GM21360 (cell line): ENCODE measurements around the gene CA9.

Experiments used
- ATAC-seq: cut with Tn5 transposase; IDR thresholded peaks from one replicate; pipeline ENCODE4 v1.9.1; 2021; ENCODE audit warnings: mild to moderate bottlenecking, moderate library complexity; ENCODE audit not compliant: unreplicated experiment

CA9 gene

DNA sequence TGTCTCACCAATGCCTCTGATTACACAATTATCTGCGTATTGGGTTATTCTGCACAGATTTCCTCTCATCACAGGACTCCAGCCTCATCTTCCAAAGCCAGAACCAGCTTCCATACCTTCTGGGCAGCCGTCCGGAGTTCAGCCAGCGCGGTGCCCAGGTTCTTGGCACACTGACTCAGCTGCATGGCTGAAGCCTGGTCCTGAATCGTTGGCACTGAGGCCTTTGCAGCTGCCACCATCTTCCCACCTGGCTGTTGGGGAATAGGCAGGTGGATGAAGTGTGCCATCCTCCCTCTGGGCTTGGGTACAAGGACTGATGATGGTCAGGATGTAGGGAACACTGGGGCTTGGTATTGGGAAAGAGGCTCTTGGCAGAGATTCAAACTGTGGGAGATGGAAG lies 40.4 kb downstream of the CA9 start:
- ATAC-seq, result no peak

DNA sequence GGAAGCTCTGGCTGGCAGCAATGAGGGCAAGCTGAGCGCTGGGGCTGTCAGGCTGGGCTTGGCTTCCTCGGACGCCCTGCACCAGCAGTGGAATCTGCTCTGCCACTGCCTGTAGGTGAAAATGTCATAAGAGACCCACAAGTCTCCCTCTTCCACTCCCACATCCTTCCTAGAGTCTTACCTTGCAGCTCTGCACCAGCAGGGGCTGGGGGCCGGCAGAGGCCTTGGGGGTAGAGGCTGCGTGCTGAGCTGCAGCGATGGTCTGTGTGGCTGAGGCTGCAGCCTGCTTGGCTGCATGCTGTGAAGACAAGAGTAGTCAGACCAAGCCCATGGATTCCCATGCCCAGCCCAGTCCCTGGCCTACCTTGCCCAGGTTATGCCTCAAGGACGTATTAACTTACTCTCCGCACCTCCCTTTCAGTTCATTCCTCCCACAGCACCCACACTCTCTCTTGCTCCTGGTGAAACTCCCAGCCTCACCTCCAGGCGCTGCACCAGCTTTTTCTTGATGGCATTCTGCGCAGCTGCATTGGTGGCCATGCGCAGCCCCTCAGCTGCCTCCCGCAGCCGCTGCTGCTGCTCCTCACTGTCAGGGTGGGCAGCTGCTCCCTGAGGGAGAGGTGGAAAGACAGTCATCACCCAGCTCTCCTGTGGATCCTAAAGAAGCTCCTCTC lies 41.0 kb downstream of the CA9 start:
- ATAC-seq, result no peak

- ATAC-seq, result no peak
These were observed 42.5 kb downstream of the CA9 start for GRCh38 chr9:35716230-35716629.

DNA sequence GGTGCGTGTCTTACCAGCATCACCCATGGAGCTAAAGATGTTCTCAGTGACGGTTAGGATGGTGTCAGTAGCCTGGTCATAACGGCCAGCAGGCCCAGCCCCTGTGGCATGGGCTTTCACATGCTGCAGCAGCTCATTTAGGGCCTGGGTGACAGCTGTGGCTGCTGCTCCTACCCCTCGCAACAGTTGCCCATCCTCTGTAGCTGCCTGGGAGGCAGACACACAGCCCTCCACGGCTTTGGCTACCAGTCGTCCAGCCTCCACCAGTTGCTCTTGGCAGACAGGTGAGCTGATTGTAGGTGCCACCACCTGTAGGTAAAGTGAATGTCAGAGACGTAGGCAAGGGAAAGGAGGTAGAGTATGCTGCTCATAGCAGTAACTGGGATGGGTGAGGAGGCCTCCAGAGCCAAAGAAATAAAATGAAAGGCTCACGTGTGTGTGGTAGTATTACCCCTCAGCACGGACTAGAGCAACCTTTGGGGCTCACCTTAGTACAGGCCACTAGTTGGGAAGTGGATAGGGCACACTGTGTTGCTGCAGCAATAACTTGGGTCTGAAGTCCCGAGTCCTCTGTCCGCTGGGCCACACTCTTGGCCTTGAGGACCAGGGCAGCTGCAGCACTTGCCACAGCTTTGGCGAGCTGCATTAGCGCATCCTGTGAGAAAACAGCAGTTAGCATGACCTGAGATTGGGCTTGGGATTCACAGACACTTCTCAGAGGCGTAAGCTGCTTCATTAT lies 43.6 kb downstream of the CA9 start:
- ATAC-seq, result no peak

DNA sequence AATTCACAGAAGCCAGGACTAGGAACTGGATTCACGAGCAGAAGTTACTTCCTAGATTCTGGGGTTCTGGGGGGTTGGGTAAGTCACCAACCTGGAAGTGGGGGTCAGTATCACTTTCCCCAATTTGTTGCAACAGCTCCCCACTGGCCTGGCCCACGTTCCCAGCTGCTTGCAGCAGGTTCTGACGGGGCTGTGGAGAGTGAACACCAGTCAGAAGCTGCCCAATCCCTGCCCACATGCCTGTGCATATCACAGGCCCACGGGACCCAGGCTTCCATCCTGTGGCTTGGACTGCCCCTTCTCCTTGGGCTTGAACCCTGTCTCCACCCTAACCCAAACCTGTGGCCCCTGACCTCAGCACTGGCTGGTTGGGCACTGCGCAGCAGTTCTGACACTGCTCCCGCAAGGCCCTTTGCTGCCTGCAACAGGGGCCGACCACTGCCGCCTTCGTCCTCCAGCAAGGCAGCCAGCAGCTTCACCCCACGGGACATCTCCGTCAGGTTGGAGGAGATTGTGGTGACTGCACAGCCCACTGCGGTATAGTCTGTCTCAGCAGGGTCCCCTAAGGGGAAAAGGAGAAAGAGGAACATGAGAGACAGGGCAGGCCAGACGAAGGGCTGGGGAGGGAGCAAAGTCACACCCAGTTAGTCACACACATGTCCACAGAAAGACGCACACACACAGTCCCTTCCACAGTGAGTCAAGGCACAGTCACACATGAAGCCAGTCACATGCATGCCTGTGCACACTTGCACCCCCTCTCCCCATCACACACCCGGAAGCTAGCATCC lies 45.2 kb downstream of the CA9 start:
- no peak for ATAC-seq

- ATAC-seq, result no peak
These were observed 45.8 kb downstream of the CA9 start for GRCh38 chr9:35719546-35719945.

DNA sequence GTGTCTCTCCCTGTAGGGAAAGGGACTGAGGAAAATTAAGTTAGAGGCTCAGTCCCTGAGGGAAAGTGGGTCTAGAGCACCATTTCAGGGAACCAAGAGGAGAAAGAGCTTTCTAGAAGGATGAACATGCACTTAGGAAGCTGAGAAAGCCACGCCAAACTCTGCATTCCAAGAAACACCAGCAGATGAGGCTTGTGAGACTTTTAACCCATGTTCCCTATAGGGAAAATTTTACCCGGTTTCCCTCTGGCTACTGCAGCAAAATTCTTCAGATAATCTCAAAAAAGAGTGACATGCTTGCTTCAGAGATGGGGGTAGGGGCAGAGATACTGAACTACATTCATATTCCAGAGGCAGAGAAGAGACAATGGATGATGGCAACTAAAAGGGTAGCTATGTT lies 49.7 kb downstream of the CA9 start:
- ATAC-seq, result no peak

DNA sequence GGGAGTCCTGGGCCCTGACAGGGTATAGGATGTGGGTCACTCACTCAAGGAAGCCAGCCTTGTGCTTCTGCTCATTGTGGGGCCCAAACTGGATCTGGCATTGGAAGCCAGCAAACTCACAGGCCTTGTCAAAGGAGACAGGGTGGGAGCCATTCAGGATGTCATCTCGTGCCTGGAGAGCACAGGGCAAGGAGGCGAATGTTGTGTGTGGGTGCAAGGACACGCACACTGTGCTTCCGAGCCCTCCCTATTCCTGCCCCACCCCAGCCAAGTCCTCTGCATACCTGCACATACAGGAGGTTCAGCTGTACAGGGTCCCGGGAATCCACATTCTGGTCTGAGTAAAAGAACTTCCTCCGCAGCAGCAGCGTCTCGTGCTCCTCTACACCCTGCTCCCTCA lies 50.2 kb downstream of the CA9 start:
- ATAC-seq, result no peak

GRCh38 chr9:35725362-35725761 lies 51.6 kb downstream of the CA9 start:
- ATAC-seq, result no peak

DNA sequence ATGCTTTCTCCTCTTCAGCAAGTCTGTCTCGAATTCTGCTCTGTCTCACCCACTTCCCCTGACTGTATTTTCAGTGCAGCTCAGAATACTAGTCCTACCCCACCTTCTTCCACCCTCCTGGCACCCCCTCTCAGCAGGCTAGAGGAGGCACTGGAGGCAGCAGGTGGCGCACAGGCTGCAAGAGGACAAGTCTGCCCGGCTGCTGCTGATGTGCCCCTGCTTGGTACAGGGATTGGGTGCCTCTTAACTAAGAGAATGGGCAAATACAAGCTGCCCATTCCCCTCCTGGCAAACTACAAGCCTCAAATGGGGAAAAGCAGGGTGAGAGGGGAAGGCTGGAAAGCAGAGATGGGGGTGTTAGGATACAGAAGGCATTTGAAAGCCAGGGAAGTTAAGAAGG lies 53.2 kb downstream of the CA9 start:
- no peak for ATAC-seq

DNA sequence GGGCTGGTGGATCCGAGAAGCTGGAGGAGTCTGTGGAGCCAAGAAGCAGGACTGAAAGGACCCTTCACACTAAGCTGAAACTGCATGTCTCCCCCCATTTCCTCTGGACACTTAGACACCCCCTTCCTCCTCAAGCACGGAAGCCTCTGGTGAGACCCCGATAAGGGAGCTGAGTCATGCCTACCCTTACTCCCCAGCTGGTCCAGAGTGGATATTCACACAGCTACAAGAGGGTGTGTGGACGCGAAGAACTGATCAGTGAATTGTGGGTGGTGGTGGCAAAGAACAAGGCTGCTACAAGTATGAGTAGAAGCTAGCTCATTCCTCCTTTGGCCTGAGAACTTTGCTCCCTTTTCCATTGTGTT lies 53.9 kb downstream of the CA9 start:
- ATAC-seq, result no peak

- no peak for ATAC-seq
These were observed 54.6 kb downstream of the CA9 start for GRCh38 chr9:35728041-35728971.

DNA sequence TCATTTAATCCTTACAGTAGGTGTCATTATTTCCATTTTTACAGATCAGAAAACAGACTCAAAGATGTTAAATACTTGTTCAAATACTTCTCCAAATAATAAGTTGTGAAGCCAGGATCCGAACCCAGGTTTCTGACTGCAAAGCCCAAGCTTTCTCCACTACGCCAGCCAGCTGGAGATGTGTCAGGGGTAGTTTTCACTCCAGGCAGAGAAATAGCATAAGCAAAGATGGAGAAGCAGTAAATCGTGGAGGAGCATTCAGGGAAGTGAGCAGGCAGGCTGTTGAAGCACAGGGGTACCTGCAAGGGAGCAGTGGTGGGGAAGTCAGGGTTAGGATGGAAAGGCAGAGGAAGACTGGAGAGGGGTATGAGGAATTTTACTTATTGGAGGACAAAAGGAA lies 55.4 kb downstream of the CA9 start:
- no peak for ATAC-seq

- no peak for ATAC-seq
These were observed 56.2 kb downstream of the CA9 start for GRCh38 chr9:35729700-35730485.

DNA sequence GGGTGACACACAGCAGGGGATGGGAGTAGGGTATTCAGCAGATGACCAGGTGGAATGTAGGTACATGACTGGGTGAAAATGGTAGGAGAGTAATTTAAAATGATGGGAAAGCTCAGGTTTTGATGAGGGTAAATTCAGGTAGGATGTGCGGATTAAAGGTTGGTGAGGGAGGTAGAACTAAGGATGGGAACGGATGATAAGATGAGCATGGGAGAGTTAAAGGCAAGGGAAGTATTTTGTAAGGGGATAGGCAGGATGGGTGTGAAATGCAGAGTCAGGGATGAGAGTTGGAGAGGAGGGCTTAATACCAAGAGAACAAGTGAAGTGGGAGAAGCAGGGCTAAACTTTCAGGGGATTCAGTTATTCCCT lies 56.7 kb downstream of the CA9 start:
- ATAC-seq, result no peak
